ENCODE results near the gene PMAIP1. TPM values are rescaled to one million over a fixed set of nuclear protein-coding genes. Genes with fewer than 3 reads are reported as not detected.

PMAIP1 gene
- total RNA-seq, 2 donors from 2014 or later = not detected

GRCh38 chr18:59867337-59868104 lies 32.3 kb upstream of the PMAIP1 start:
- TF ChIP-seq CTCF (IDR thresholded peaks at IDR 0.05) = no peak
- Histone ChIP-seq H3K27ac (no peak overlapping the region), H3K4me1 (ENCODE audit: control insufficient read depth in 1 of 2, low read depth in 2 of 2) (no peaks in the 10 kb centered on the region), H3K27me3 (replicated peaks; ENCODE audit: insufficient read depth) (no peaks in the 10 kb centered on the region), H3K9me3 (no peaks in the 10 kb centered on the region), H3K4me3 (no peak overlapping the region), H3K36me3 (no peaks in the 10 kb centered on the region)
- ATAC-seq (ENCODE audit: insufficient number of reproducible peaks, low FRiP score, low read depth) = no peak
- DNase-seq (ENCODE audit: low spot score) = no peak

DNA sequence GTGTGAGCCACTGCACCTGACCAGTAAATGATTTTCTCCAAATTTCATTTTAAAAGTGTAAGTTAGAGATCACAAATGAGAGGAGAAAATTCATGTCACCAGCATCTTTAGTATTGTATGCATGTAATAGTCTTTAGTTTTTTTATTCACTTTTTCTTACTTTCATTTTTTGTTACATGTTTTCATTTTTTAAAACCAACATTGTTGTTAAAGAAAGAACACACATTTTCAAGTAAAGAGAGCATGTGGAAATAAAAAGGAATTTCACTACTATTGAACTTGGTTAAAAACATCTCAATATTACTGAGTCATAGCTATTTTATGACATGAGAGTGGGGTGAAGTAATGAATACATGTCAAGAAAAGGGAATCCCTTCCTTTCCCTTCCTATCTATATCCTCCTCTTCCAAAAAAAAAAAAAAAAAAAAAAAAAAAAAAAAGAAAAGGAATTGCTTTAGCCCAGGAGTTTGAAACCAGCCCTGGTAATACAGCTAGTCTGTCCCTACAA lies 29.1 kb upstream of the PMAIP1 start:
- no peak overlapping the region for H3K4me3 ChIP-seq
- no peaks in the 10 kb centered on the region for H3K9me3 ChIP-seq
- DNase-seq (ENCODE audit: low spot score) = no peak
- no peaks in the 10 kb centered on the region for H3K27me3 ChIP-seq (replicated peaks; ENCODE audit: insufficient read depth)
- no peaks in the 10 kb centered on the region for H3K36me3 ChIP-seq
- ATAC-seq (ENCODE audit: insufficient number of reproducible peaks, low FRiP score, low read depth) = no peak
- no peak overlapping the region for H3K27ac ChIP-seq
- no peaks in the 10 kb centered on the region for H3K4me1 ChIP-seq (ENCODE audit: control insufficient read depth in 1 of 2, low read depth in 2 of 2)
- no peak for TF ChIP-seq CTCF (IDR thresholded peaks at IDR 0.05)

- DNase-seq (ENCODE audit: low spot score) (no peak), ATAC-seq (ENCODE audit: insufficient number of reproducible peaks, low FRiP score, low read depth) (no peak)
- no peak overlapping the region for H3K4me3 ChIP-seq
- no peaks in the 10 kb centered on the region for H3K36me3 ChIP-seq
- H3K9me3 ChIP-seq = no peaks in the 10 kb centered on the region
- H3K27me3 ChIP-seq (replicated peaks; ENCODE audit: insufficient read depth) = no peaks in the 10 kb centered on the region
- TF ChIP-seq CTCF (IDR thresholded peaks at IDR 0.05) = no peak
- no peaks in the 10 kb centered on the region for H3K4me1 ChIP-seq (ENCODE audit: control insufficient read depth in 1 of 2, low read depth in 2 of 2)
- H3K27ac ChIP-seq = no peak overlapping the region
These were observed 28.0 kb upstream of the PMAIP1 start for GRCh38 chr18:59871711-59872362.

- Histone ChIP-seq H3K4me3 (no peak overlapping the region), H3K9me3 (no peaks in the 10 kb centered on the region), H3K4me1 (ENCODE audit: control insufficient read depth in 1 of 2, low read depth in 2 of 2) (no peaks in the 10 kb centered on the region), H3K27ac (no peak overlapping the region), H3K36me3 (no peaks in the 10 kb centered on the region), H3K27me3 (replicated peaks; ENCODE audit: insufficient read depth) (no peaks in the 10 kb centered on the region)
- no peak for TF ChIP-seq CTCF (IDR thresholded peaks at IDR 0.05)
- no peak for ATAC-seq (ENCODE audit: insufficient number of reproducible peaks, low FRiP score, low read depth)
- DNase-seq (ENCODE audit: low spot score) = no peak
These were observed 26.2 kb upstream of the PMAIP1 start for GRCh38 chr18:59873641-59874040.

DNA sequence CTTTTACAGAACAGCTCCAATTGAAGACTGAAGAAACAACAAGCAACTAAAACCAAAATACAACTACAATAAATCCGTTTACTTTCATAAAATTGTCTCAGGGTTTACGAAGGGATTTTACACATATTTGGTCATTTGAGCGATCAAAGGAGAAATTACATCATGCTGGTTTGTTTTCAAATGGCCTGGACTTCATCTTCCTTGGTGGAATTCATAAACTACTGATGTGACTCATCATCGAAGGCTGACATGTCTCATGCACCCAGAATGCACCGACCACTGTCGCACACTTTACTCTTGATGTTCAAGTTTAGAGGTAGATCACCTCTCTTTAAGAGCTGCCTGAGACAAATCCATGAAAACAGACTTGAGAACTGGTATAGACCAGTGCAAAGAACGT lies 25.6 kb upstream of the PMAIP1 start:
- no peaks in the 10 kb centered on the region for H3K27me3 ChIP-seq (replicated peaks; ENCODE audit: insufficient read depth)
- H3K27ac ChIP-seq = no peak overlapping the region
- ATAC-seq (ENCODE audit: insufficient number of reproducible peaks, low FRiP score, low read depth) (no peak), DNase-seq (ENCODE audit: low spot score) (no peak)
- H3K4me3 ChIP-seq = no peak overlapping the region
- TF ChIP-seq CTCF (IDR thresholded peaks at IDR 0.05) = no peak
- H3K9me3 ChIP-seq = no peaks in the 10 kb centered on the region
- no peaks in the 10 kb centered on the region for H3K4me1 ChIP-seq (ENCODE audit: control insufficient read depth in 1 of 2, low read depth in 2 of 2)
- H3K36me3 ChIP-seq = no peaks in the 10 kb centered on the region

All from thoracic aorta (tissue), 2 donors.